HS-27A (cell line): Measurements from ENCODE around the gene OR1C1.
"Not testable (repeated sequence)": the region's sequence is repeated elsewhere in the genome, so short reads cannot be mapped to it uniquely, and the experiment has no call there.

Experiments used
- DNase-seq: peaks from one replicate; pipeline ENCODE4 v3.0.0-alpha.2; 2012; ENCODE audit warnings: low read depth, missing footprints

OR1C1 gene, protein sequence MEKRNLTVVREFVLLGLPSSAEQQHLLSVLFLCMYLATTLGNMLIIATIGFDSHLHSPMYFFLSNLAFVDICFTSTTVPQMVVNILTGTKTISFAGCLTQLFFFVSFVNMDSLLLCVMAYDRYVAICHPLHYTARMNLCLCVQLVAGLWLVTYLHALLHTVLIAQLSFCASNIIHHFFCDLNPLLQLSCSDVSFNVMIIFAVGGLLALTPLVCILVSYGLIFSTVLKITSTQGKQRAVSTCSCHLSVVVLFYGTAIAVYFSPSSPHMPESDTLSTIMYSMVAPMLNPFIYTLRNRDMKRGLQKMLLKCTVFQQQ

DNA sequence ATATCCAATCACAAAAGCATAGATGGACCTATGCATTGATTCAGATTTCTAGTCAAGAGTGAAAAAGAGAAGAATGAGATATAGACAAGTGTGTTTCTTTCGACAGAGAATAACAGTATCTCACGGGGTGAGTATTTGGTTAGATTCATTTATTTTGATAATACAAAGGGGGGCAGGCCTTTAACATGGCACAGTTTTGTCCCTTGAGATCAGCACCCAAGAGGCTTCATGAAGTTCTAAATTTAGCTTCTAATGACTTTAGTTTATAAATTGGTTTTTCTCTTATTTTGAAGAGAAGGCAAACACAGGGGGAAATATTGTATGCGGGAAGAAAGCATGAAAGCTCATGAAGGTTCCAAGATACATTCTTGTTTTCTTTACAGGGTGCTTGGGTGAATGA is at the start of gene OR1C1:
OR1C1 (minus strand) TSS at position 101 of the 400 bp plus-strand sequence. CDS start 2,150 bp downstream, outside the sequence.
- DNase-seq: no peak

DNA sequence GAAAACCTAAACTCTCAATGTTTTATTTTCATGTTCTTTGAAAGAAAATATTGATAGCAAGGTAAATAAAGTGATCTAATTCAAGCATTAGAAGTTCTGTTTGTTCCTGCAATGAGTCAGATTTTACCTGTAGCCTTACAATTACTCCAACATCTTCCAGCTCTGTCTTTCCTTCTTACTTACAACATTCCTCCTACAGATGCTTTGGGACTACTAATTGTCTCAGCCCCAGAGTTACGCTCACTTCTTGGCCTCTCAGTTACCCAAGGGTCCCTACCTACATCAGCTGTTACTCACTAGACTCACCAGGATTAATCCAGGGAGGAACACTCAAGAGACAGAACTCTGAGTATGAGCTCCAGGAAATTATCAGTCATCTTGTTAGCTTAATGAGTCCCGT is 37.2 kb upstream of the OR1C1 start:
- no peak for DNase-seq

DNA sequence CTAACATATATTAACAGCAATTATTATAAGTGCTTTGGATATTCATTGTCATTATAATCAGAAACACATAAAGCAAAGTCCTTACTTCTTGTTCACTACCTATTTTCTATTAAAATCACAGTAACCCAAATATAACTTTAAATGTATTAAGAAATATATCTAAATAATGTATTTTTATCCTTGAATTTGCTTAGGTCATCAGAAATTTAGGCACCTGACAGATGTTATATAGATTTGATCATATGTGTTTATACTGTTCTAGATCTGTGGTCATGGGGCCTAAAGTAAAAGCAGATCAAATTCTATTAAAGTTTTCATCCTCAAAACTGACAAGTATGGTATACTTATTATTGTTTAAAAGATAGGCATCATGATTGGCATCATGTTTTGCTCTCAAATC is 9.2 kb upstream of the OR1C1 start:
- DNase-seq: no peak

DNA sequence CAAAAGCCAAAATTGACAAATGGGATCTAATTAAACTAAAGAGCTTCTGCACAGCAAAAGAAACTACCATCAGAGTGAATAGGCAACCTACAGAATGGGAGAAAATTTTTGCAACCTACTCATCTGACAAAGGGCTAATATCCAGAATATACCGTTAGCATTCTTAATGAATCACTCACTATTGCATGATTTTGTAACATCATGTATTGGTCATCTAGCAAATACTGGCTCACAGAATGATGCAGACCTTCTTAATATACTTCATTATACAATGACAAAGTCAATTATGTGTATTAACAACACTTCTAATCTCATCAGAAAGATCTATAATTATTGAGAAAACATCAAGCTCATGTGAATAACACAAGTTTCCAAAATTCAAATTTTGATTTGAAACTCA is 6.0 kb downstream of the OR1C1 start:
- not testable (repeated sequence) for DNase-seq

DNA sequence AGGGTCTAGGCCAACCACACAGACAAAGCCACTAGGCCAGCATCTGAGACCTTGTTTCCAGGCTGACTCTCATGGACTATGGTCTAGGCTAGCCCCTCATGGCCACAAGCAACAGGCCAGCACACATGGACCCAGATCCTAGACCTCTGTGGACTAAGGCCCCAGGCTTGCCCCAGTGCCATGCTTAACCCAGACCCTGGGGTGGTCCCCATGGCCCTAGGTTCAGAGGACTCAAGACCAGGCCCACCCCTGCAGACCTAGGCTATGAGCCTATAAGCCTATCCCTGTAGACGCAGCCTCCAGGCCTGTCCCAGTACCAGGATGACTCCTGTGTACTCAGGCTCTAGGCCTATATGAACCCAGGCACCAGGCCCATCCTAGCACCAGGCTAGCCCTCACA is 10.5 kb downstream of the OR1C1 start:
- DNase-seq: no peak

DNA sequence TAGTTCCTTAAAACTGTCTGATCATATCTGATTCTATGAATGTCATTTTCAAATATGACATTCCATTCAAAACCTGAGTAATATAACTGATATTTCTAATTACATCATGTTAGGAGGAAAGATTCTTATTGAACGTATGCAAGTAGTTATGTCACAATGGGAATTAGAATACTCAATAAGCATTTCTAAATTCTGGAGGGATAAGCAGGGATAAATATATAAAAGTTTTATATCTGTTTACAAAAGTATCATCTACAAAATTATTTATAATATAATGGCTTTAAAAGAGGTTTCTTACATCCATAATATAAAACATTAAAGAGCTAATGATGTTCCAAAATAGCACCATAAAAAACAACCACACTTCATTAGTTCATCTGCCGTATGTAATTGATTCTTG is 12.3 kb downstream of the OR1C1 start, which contains the start of gene OR14A2:
OR14A2 (minus strand) TSS at position 101 of the 400 bp plus-strand sequence.
- DNase-seq: no peak

DNA sequence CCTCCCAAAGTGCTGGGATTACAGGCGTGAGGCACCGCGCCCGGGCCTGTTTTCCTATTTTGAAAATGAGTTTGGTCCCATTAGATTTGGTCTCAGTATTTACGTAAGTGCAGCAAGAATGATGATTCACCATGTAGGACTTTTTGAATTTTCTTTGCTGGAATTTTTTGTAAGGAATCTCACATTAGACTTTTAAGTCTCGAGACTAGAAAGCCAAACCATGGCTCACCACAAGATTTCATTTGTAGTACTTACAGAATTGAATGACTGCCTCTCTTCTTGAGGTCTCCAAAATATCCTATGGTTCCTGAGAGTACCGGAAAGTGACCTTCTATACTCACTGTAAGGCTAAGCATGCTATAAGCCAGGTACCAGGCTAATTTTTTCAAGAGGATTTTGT is 12.7 kb downstream of the OR1C1 start:
- no peak for DNase-seq

DNA sequence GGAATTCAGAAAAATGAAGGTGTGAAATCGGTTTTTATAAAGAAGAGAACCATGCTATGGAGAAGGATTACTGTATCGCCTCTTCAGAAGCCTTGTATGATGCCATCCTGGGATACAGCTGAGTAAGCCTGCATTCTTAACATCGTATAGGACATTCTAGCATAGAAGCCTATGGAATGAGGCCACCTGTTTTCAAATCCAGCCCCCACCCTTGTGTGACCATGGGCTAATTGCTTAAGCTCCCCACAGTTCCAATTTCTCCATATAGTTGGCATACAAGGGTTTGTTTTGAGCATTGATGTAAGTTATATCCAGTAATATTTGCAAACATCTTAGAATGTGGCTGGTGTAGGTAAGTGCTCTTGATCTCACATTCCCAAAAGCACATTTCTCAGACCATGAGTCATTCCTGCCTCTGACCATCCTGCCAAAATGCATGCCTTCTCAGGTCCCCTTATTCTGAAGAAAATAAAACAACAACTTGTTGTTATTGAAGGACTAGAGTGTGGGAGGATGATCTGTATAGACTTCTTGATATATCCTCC is 13.9 kb downstream of the OR1C1 start:
- DNase-seq: no peak

DNA sequence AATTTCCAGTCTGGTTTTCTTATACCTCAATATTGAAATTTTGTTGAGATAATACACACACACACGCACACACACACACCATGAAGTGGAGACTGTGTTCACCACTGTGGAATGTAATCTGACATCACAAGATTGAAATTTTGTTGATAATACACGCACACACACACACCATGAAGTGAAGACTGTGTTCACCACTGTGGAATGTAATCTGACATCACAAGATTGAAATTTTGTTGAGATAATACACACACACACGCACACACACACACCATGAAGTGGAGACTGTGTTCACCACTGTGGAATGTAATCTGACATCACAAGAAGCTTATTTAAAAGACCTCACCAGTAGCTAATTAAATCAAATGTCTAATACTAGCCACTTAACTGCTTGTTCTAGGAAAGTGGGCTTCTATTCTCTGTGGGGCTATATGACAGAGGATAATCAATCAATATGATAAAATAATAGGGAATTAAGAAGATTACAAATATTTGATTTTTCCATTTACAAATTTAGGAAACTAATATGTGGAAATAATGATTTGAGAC is 18.1 kb downstream of the OR1C1 start:
- DNase-seq: not testable (repeated sequence)

DNA sequence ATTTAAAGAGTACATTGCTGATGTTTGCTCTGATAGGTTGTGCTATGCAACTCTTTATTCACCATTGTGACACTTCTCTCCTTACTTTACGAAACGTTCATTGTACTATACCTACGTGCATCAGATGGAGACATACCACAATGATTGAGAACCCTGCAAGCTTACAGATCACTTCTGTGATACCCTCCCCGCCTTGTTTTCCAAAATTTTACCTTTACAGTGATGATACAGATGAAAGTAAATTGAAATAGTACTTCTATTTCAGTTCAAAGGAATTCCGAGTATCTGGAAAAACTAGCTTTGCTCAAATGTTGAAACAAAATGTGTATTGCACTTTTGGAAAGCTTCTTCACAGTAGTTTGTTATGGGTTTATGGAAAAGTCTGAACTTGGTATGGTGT is 18.6 kb downstream of the OR1C1 start:
- no peak for DNase-seq

DNA sequence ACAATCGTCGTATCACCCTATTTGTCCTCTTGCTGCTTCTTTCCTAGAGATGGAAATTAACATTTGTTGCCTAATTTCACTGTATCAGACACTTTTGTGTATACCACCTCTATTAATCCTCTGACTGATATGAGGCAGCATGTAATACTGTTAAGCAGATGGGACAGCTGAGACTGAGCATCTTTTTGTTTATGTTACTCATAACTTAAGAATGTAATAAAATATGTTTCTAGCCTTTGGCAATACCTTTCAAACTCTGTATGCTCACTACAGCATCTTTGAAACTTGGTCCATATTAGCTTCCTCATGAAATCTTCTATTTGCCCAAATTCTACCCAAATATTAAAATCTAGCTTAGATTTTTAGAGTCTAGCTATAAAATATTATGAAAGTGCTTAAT is 19.6 kb downstream of the OR1C1 start:
- no peak for DNase-seq

DNA sequence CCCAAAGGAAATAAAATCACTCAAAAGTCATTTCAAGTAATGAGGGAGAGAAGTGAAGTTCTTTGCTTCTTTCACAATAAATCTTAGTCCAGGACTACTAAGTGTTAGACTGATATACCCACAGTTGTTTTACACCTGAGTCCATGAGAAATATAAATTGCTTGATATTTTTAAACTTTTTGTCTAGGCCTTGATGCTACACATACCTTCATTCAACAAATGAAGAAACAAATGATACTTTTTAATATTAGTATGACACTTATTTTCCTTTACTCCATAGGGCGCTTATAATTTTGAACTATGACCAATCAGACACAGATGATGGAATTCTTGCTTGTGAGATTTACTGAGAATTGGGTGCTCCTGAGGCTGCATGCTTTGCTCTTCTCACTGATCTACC is 22.0 kb downstream of the OR1C1 start, which contains the start of gene OR14K1:
OR14K1 (plus strand) TSS at position 301 of the 400 bp plus-strand sequence; CDS start at position 301, 0 bp downstream.
- no peak for DNase-seq

DNA sequence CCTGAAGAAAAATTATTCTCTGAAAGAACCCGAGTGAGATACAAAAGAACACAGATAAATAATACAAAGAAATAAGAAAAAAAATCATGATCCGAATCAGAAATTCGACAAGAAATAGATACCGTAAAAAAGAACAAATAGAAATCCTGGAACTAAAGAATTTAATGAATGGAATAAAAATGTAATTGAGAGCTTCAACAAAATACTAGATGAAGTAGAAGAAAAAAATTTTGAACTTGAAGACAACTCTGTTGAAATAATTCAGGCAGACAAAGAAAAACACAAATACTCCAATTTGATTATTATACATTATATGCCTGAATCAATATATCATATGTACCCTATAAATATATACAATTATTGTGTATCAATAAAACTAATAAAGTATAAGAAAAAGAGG is 39.1 kb downstream of the OR1C1 start:
- DNase-seq: no peak

DNA sequence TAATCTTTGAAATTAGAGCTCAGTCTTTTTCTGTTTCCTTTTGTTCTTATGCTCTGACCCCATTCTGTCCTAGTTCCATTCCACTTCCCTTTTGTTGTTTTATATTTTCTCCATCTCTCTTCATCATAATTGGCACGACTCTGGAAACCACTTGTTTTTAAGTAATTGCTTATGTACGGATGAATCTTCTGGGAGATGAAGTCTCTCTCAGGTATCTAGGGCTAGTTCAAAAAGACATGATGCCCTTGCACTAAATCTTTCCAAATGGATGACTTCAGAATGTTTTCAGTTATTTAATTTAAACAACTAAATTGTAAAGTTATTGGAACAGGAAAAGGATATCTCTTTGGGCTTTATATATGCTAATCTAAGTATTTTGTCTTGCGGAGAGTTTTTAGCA is 43.8 kb downstream of the OR1C1 start, which contains the start of gene OR6F1:
OR6F1 (minus strand) TSS at position 101 of the 400 bp plus-strand sequence. CDS start 3,891 bp downstream, outside the sequence.
- DNase-seq: no peak

DNA sequence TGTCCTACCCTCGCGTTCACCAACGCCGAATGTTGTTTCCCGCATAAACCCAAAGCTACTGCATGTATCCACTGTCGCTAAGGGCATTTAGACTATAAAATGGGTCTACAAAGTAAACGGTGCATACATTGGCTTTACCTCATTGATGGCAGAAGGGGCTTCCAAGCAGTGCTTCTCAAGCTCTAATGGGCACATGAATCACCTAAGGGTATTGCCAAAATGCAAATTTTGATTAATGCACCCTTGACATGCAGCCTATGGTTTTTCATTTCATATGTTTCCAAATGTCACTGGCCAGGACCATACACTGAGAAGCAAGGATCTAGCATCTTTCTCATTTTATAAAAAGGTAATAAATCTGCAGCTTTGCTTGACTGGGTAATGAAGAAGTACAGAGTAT is 46.6 kb downstream of the OR1C1 start:
- no peak for DNase-seq

DNA sequence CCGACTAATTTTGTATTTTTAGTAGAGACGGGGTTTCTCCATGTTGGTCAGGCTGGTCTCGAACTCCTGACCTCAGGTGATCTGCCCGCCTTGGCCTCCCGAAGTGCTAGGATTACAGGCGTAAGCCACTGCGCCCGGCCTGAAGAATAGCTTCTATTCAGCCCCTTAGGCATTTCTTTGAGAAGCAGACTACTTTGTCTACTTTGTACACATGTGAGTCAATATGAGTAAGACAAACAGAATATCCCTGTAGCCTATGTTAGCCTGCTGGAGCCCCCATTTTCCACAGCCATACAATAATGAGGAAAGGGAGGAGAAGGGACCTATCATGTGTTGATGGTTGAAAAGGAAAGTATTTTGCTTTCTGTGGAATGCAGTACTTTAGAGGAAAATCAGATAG is 49.7 kb downstream of the OR1C1 start:
- not testable (repeated sequence) for DNase-seq
